Measurements from ENCODE around the gene INTS7. TPM values are rescaled to one million over a fixed set of nuclear protein-coding genes. Genes with fewer than 3 reads are reported as not detected.

Gene INTS7
- total and polyA plus RNA-seq, 10 donors, result 5.4 to 16.5 (median 12.3) TPM

DNA sequence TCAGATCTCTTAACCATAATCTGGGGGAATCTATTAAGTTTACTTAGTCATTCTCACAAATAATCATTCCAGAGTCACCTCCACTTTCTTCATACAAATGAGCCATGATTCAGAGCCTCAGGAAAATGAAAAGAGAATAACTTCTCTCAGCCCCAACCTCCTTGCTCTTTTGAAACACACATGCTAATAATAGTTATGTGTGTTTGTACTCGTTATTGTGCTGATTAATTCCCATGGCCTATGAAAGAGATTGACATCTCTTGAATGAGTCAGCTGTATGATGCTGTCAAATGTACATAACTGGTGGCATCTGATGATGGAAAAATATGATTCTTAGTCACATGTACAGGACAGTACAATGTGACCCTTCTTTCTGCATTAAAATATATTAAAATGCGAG lies 41.7 kb upstream of the INTS7 start:
- intact Hi-C loops (cut with DNase I; ENCODE audit: low total_unique reads), result no loop called here
- Histone ChIP-seq H3K36me3 (peaks cover 0 to 12% (median 0%) of the 10 kb centered on the region in 6 donors), H3K9me3 (no peaks in the 10 kb centered on the region), H3K27me3 (replicated peaks in 1 of 7) (no peaks in the 10 kb centered on the region), H3K4me3 (no peak overlapping the region), H3K4me1 (no peaks in the 10 kb centered on the region), H3K27ac (no peak overlapping the region)
- TF ChIP-seq POLR2AphosphoS5 (IDR thresholded peaks at IDR 0.05) (no peak), POLR2A (IDR thresholded peaks at IDR 0.05) (no peak), CTCF (IDR thresholded peaks at IDR 0.05 in 8 of 11, conservative IDR thresholded peaks at IDR 0.05 in 3 of 11) (no peak)
- DNase-seq, result no peak
- WGBS, 5 donors, result 68 to 87% (median 74%) methylated on average over 2 of the region's 2 CpGs

- TF ChIP-seq CTCF (IDR thresholded peaks at IDR 0.05 in 8 of 11, conservative IDR thresholded peaks at IDR 0.05 in 3 of 11) (no peak), POLR2AphosphoS5 (IDR thresholded peaks at IDR 0.05) (no peak), POLR2A (IDR thresholded peaks at IDR 0.05) (no peak)
- peaks cover 0 to 7% (median 0%) of the 10 kb centered on the region in 6 donors for H3K4me1 ChIP-seq
- no peak overlapping the region for H3K4me3 ChIP-seq
- intact Hi-C loops (cut with DNase I; ENCODE audit: low total_unique reads), result loop anchor here (5.0 kb wide), 1 partner anchor 382 kb away; no protein-coding TSS in a partner anchor
- H3K27ac ChIP-seq, result no peak overlapping the region
- 43 to 58% (median 51%) methylated on average over 3 of the region's 3 CpGs for WGBS, 5 donors
- no peak for DNase-seq
- no peaks in the 10 kb centered on the region for H3K9me3 ChIP-seq
- H3K27me3 ChIP-seq (replicated peaks in 1 of 7), result no peaks in the 10 kb centered on the region
- no peaks in the 10 kb centered on the region for H3K36me3 ChIP-seq
Observed at GRCh38 chr1:212074856-212075255, 39.5 kb upstream of the INTS7 start.

DNA sequence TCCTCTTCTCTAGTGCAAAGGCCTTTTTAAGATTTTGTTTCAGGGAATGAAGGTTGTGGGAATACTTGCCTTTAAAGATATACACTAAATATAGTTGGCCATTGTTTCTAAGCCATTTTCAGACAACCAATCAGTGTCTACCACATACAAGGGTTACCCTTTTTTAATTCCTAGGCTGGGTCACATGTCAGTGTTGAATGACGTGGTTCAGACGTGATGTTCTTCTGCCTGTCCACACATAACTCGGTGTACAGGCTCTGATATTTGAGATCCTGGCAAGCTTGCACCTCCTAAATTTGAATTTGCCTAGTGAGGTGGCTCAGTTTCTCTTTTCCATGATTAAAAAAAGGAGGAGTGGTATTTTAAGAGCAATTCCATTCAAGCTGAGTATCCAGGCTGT lies 39.0 kb upstream of the INTS7 start:
- TF ChIP-seq POLR2A (IDR thresholded peaks at IDR 0.05), result no peak
- TF ChIP-seq CTCF (IDR thresholded peaks at IDR 0.05 in 8 of 11, conservative IDR thresholded peaks at IDR 0.05 in 3 of 11), result no peak
- no peak for TF ChIP-seq POLR2AphosphoS5 (IDR thresholded peaks at IDR 0.05)
- H3K27ac ChIP-seq, result no peak overlapping the region
- H3K4me1 ChIP-seq, result peaks cover 0 to 7% (median 0%) of the 10 kb centered on the region in 6 donors
- no peaks in the 10 kb centered on the region for H3K9me3 ChIP-seq
- no peak overlapping the region for H3K4me3 ChIP-seq
- intact Hi-C loops (cut with DNase I; ENCODE audit: low total_unique reads), result loop anchor here (5.0 kb wide), 1 partner anchor 383 kb away; no protein-coding TSS in a partner anchor
- H3K36me3 ChIP-seq, result no peaks in the 10 kb centered on the region
- DNase-seq, result no peak
- no peaks in the 10 kb centered on the region for H3K27me3 ChIP-seq (replicated peaks in 1 of 7)
- 93 to 98% (median 98%) methylated on average over 3 of the region's 3 CpGs for whole genome bisulfite sequencing, 5 donors

DNA sequence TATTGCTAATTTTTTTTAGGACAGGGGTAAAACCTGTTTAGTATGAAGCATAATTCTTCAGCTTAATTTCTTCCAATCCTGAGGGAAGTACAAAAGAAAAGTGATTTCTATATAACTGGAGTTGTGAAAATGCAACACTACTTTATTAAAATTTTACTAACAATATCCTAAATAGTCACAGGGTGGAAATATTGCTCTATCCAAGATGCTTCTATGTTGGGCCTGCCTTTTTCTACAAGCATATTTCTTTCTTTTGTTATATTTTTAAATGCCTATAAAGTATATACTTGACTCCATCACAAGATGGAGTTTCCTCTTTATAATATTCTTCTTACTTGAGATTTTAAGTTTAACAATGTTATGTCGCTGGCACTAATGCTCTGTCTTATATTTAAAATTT lies 38.1 kb upstream of the INTS7 start:
- no peak for TF ChIP-seq POLR2A (IDR thresholded peaks at IDR 0.05)
- TF ChIP-seq POLR2AphosphoS5 (IDR thresholded peaks at IDR 0.05), result no peak
- TF ChIP-seq CTCF (IDR thresholded peaks at IDR 0.05 in 8 of 11, conservative IDR thresholded peaks at IDR 0.05 in 3 of 11), result no peak
- Histone ChIP-seq H3K4me3 (no peak overlapping the region), H3K36me3 (no peaks in the 10 kb centered on the region), H3K27me3 (replicated peaks in 1 of 7) (no peaks in the 10 kb centered on the region), H3K9me3 (no peaks in the 10 kb centered on the region), H3K27ac (no peak overlapping the region), H3K4me1 (peaks cover 0 to 7% (median 0%) of the 10 kb centered on the region in 6 donors)
- no peak for DNase-seq
- WGBS, 5 donors, result 94 to 98% (median 97%) methylated on average over 1 of the region's 1 CpG
- intact Hi-C loops (cut with DNase I; ENCODE audit: low total_unique reads), result loop anchor here (5.0 kb wide), 1 partner anchor 384 kb away; no protein-coding TSS in a partner anchor
